Hepatocyte (in vitro differentiated cells): Measurements from ENCODE around the gene MET. TPM values are rescaled to one million over a fixed set of nuclear protein-coding genes. Genes with fewer than 3 reads are reported as not detected.

ENCODE experiments used
- DNase-seq: peaks from one replicate; pipeline ENCODE4 v3.0.0-alpha.2; 2016; ENCODE audit warnings: low spot score
- H2AFZ ChIP-seq: fragments of 200-600 bp; sonication (generic); 2 replicates; pipeline ENCODE4 v1.6.0; 2016; ENCODE audit warnings: antibody characterized with exemption, mild to moderate bottlenecking
- H3K27ac ChIP-seq: fragments of 200-600 bp; sonication (generic); 2 replicates; pipeline ENCODE4 v1.5.1; 2016; ENCODE audit warnings: mild to moderate bottlenecking
- H3K27me3 ChIP-seq: fragments of 200-600 bp; sonication (generic); 2 replicates; pipeline ENCODE4 v1.6.1; 2016
- H3K36me3 ChIP-seq: fragments of 200-600 bp; sonication (generic); replicated peaks from 2 replicates; pipeline ENCODE4 v1.5.1; 2016; ENCODE audit warnings: low read depth; ENCODE audit not compliant: insufficient read depth
- H3K4me1 ChIP-seq: fragments of 200-600 bp; sonication (generic); 2 replicates; pipeline ENCODE4 v1.5.1; 2016; ENCODE audit warnings: mild to moderate bottlenecking, moderate library complexity; ENCODE audit not compliant: insufficient read depth
- H3K4me2 ChIP-seq: fragments of 200-600 bp; sonication (generic); 2 replicates; pipeline ENCODE4 v1.6.0; 2016
- H3K4me3 ChIP-seq: fragments of 200-600 bp; sonication (generic); 2 replicates; pipeline ENCODE4 v1.5.1; 2016; ENCODE audit warnings: mild to moderate bottlenecking
- H3K79me2 ChIP-seq: fragments of 200-600 bp; sonication (generic); 2 replicates; pipeline ENCODE4 v1.6.0; 2017; ENCODE audit warnings: mild to moderate bottlenecking
- H3K9me2 ChIP-seq: fragments of 200-600 bp; sonication (generic); replicated peaks from 2 replicates; pipeline ENCODE4 v1.6.0; 2017; ENCODE audit warnings: mild to moderate bottlenecking; ENCODE audit not compliant: insufficient read depth
- H3K9me3 ChIP-seq: fragments of 200-600 bp; sonication (generic); 2 replicates; pipeline ENCODE4 v1.5.1; 2016; ENCODE audit warnings: low read depth, mild to moderate bottlenecking
- H4K20me1 ChIP-seq: fragments of 200-600 bp; sonication (generic); 2 replicates; pipeline ENCODE4 v1.6.0; 2016; ENCODE audit warnings: mild to moderate bottlenecking; ENCODE audit not compliant: insufficient read depth, poor library complexity, severe bottlenecking
- EZH2 ChIP-seq: fragments of 200-600 bp; sonication (generic); IDR thresholded peaks from 2 replicates; pipeline ENCODE4 v1.6.1; 2016; ENCODE audit warnings: antibody characterized with exemption, mild to moderate bottlenecking, borderline replicate concordance
- EZH2phosphoT487 ChIP-seq: fragments of 200-600 bp; sonication (generic); IDR thresholded peaks from one replicate; pipeline ENCODE4 v1.6.1; 2018; ENCODE audit warnings: antibody characterized with exemption, mild to moderate bottlenecking, low read depth, moderate library complexity; ENCODE audit not compliant: unreplicated experiment, severe bottlenecking
- WGBS: methylation state at CpG from one replicate; pipeline ENCODE4 v1.1.6; 2016; ENCODE audit warnings: low lambda C conversion rate; ENCODE audit errors: missing lambda C conversion rate; 5-methylcytosine and 5-hydroxymethylcytosine counted together
- polyA plus RNA-seq: library from polyadenylated mRNA; unstranded; fragments of >200 nt; fragmentation: Nextera tagmentation; extraction: Ambion mirVana; gene quantifications from 2 replicates; pipeline ENCODE4 v1.2.1, GENCODE V29; 2016
- total RNA-seq: library from RNA; depleted of rRNA; stranded (reverse); fragments of >200 nt; gene quantifications from 2 replicates; pipeline ENCODE4 v1.2.3, GENCODE V29; 2014
- TF ChIP-seq, protein P1 (sequence below): fragments of 200-600 bp; sonication (generic); IDR thresholded peaks from 2 replicates; pipeline ENCODE4 v1.5.1; 2016; ENCODE audit warnings: antibody characterized with exemption, mild to moderate bottlenecking; ENCODE audit not compliant: poor library complexity

The MET gene
- total and polyA plus RNA-seq, 2 experiments from 2014 or later: 12.7 to 35.7 TPM

DNA sequence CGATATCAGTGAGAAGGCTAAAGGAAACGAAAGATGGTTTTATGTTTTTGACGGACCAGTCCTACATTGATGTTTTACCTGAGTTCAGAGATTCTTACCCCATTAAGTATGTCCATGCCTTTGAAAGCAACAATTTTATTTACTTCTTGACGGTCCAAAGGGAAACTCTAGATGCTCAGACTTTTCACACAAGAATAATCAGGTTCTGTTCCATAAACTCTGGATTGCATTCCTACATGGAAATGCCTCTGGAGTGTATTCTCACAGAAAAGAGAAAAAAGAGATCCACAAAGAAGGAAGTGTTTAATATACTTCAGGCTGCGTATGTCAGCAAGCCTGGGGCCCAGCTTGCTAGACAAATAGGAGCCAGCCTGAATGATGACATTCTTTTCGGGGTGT, 27.7 kb downstream of the MET start:
- no peak for DNase-seq
- H4K20me1 ChIP-seq: no peaks in the 10 kb centered on the region
- H3K4me1 ChIP-seq: no peaks in the 10 kb centered on the region
- WGBS: 84% methylated on average over 6 of the region's 6 CpGs
- H3K27me3 ChIP-seq: no peaks in the 10 kb centered on the region
- H3K9me3 ChIP-seq: no peaks in the 10 kb centered on the region
- H3K4me3 ChIP-seq: no peak overlapping the region
- H2AFZ ChIP-seq: no peak overlapping the region
- H3K4me2 ChIP-seq: no peak overlapping the region
- no peaks in the 10 kb centered on the region for H3K9me2 ChIP-seq
- TF ChIP-seq EZH2phosphoT487 (no peak), EZH2 (no peak)
- TF ChIP-seq, protein P1, sequence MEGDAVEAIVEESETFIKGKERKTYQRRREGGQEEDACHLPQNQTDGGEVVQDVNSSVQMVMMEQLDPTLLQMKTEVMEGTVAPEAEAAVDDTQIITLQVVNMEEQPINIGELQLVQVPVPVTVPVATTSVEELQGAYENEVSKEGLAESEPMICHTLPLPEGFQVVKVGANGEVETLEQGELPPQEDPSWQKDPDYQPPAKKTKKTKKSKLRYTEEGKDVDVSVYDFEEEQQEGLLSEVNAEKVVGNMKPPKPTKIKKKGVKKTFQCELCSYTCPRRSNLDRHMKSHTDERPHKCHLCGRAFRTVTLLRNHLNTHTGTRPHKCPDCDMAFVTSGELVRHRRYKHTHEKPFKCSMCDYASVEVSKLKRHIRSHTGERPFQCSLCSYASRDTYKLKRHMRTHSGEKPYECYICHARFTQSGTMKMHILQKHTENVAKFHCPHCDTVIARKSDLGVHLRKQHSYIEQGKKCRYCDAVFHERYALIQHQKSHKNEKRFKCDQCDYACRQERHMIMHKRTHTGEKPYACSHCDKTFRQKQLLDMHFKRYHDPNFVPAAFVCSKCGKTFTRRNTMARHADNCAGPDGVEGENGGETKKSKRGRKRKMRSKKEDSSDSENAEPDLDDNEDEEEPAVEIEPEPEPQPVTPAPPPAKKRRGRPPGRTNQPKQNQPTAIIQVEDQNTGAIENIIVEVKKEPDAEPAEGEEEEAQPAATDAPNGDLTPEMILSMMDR: no peak
- no peaks in the 10 kb centered on the region for H3K36me3 ChIP-seq
- no peak overlapping the region for H3K27ac ChIP-seq
- H3K79me2 ChIP-seq: peaks cover 3% of the 10 kb centered on the region

GRCh38 chr7:116702046-116702785, 30.2 kb downstream of the MET start:
- no peaks in the 10 kb centered on the region for H3K9me3 ChIP-seq
- no peaks in the 10 kb centered on the region for H4K20me1 ChIP-seq
- H3K4me3 ChIP-seq: no peak overlapping the region
- H3K27me3 ChIP-seq: no peaks in the 10 kb centered on the region
- TF ChIP-seq EZH2 (no peak), EZH2phosphoT487 (no peak)
- TF ChIP-seq, protein P1: no peak
- H3K4me2 ChIP-seq: no peak overlapping the region
- no peak for DNase-seq
- H3K36me3 ChIP-seq: no peaks in the 10 kb centered on the region
- H3K79me2 ChIP-seq: peaks cover 3% of the 10 kb centered on the region
- no peaks in the 10 kb centered on the region for H3K9me2 ChIP-seq
- H3K27ac ChIP-seq: no peak overlapping the region
- H2AFZ ChIP-seq: no peak overlapping the region
- H3K4me1 ChIP-seq: no peaks in the 10 kb centered on the region
- 87% methylated on average over 2 of the region's 2 CpGs for WGBS

DNA sequence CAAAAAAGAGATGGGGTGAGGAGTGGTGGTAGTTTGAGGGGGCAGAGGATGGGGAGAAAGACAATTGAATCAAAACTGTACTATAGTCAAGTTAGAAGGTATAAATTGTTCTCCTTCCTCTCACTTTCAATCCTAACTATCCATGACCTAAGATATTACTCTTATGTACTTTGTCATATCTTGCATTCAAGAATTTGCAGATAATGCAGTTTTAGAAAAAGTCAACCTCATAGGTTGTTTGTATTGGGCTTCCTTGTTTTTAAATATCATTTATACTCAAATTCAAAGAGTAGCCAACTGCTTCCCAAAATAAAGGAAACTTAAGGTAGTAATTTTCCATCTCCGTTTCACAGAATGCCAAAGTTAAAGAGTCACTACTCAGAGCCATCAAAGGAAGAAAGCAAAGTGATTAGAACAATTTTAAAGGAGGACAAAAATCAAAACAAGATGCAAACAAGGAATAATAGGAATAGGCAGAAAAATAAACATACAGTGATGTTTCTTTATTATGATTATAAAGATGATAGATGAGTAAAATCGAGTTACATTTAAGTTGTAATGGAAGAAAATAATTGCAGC, 32.7 kb downstream of the MET start:
- Histone ChIP-seq H3K36me3 (no peaks in the 10 kb centered on the region), H3K79me2 (peaks cover 6% of the 10 kb centered on the region), H3K9me2 (no peaks in the 10 kb centered on the region), H3K9me3 (no peaks in the 10 kb centered on the region), H3K27ac (no peak overlapping the region), H2AFZ (no peak overlapping the region), H3K4me2 (no peak overlapping the region), H3K4me1 (no peaks in the 10 kb centered on the region), H3K4me3 (no peak overlapping the region), H4K20me1 (no peaks in the 10 kb centered on the region), H3K27me3 (no peaks in the 10 kb centered on the region)
- TF ChIP-seq, protein P1: no peak
- TF ChIP-seq EZH2 (no peak), EZH2phosphoT487 (no peak)
- DNase-seq: no peak
- WGBS: 87% methylated on average over 2 of the region's 2 CpGs
